ENCODE data around the gene TSEN34.
"Not testable (repeated sequence)": the region's sequence is repeated elsewhere in the genome, so short reads cannot be mapped to it uniquely, and the experiment has no call there.

DNA sequence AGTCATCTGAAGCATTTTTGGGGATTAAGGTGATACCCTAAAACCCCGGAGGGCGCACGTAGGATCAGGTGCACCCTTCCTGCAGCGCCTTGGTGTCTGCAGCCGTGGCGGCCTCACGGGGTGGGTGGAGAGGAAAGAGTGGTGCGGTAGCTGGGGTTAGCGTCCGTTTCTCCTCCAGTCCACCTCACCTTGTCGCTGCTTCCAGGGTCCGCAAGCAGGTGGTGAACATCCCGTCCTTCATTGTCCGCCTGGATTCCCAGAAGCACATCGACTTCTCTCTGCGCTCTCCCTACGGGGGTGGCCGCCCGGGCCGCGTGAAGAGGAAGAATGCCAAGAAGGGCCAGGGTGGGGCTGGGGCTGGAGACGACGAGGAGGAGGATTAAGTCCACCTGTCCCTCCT lies 16.1 kb downstream of the TSEN34 start:
- TF ChIP-seq EZH2 (IDR thresholded peaks at IDR 0.05; ENCODE audit: borderline replicate concordance, low read depth, low read length, severe bottlenecking): not testable (repeated sequence)
- TF ChIP-seq, protein P1, sequence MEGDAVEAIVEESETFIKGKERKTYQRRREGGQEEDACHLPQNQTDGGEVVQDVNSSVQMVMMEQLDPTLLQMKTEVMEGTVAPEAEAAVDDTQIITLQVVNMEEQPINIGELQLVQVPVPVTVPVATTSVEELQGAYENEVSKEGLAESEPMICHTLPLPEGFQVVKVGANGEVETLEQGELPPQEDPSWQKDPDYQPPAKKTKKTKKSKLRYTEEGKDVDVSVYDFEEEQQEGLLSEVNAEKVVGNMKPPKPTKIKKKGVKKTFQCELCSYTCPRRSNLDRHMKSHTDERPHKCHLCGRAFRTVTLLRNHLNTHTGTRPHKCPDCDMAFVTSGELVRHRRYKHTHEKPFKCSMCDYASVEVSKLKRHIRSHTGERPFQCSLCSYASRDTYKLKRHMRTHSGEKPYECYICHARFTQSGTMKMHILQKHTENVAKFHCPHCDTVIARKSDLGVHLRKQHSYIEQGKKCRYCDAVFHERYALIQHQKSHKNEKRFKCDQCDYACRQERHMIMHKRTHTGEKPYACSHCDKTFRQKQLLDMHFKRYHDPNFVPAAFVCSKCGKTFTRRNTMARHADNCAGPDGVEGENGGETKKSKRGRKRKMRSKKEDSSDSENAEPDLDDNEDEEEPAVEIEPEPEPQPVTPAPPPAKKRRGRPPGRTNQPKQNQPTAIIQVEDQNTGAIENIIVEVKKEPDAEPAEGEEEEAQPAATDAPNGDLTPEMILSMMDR (IDR thresholded peaks at IDR 0.05; ENCODE audit: borderline replicate concordance, extremely low read depth, low read length, poor library complexity, severe bottlenecking): not testable (repeated sequence)

Data from DND-41 (cell line).